Choroid plexus epithelial cell (primary cell): ENCODE measurements around the gene DNAH10.
A peak's percentile ranks its signal among the peaks of the same experiment; 100 is the strongest.

Source experiments
- DNase-seq: peaks from one replicate; pipeline ENCODE4 v3.0.0-alpha.2; 2010; ENCODE audit warnings: low read depth
- H3K4me3 ChIP-seq: 2 replicates; pipeline ENCODE4 v1.5.1; 2011; ENCODE audit warnings: low read depth, mild to moderate bottlenecking, control low read depth, low read length, moderate library complexity
- CTCF ChIP-seq: conservative IDR thresholded peaks from 2 replicates; pipeline ENCODE4 v1.5.1; 2011; ENCODE audit warnings: low read depth, mild to moderate bottlenecking, control low read depth, inconsistent platforms, low read length, moderate library complexity

The DNAH10 gene

DNA sequence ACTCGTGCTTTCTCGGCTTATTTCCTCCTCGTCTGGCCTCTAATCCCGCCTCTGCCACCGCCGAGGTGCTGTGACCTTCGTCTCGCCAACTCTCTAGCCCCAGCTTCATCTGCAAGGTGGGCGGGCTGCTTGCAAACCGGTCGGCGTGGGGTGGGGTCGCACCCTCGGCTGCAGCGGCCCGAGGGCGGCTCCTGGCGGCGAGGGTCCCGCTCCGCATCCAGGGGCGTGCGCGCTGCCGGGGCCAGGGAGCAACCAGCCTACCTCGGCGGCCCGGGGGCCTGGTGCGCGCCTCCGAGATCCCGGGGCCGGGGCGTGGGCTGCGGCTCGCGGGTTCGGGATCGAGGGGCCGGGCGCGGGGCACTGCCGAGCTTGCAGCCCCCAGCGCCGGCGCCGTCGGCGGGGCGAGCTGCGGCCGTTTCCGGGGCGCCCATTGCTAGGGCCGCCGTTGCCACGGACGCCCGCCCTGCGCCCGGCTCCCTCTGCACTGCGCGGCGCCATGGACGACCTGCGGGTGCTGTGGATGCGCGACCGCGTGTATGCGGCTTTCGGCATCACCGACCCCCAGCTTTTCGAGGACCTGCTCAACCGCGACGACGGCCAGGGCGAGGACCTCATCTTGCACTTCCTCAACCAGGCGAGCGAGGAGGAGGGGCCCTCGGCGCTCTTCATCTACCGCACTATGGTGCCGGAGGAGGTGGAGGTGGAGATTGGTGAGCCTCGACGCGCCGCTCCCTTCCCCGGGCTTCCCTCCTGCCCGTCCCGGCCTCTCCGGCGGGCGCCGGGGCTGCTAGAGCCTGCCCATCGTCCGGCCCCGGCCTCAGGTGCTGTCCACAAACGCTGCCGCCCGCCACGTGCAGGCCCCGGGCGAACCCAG lies at the start of gene DNAH10:
Gene DNAH10, plus strand, starts transcription at position 461 of the 874 bp plus-strand sequence. Its CDS starts 36 bp downstream, at position 497.
- DNase-seq, result peak; percentile 15
- TF ChIP-seq CTCF, result peak; percentile 35
- H3K4me3 ChIP-seq, result peak within 1 kb of the TSS; percentile 57

- peak overlapping the region; percentile 96 for H3K4me3 ChIP-seq
- no peak for TF ChIP-seq CTCF
- peak; percentile 10 for DNase-seq
Measured at GRCh38 chr12:123712780-123713319, 49.3 kb upstream of the DNAH10 start.

GRCh38 chr12:123713398-123713797 lies 48.7 kb upstream of the DNAH10 start:
- DNase-seq, result peak; percentile 10
- peak overlapping the region; percentile 96 for H3K4me3 ChIP-seq
- no peak for TF ChIP-seq CTCF

DNA sequence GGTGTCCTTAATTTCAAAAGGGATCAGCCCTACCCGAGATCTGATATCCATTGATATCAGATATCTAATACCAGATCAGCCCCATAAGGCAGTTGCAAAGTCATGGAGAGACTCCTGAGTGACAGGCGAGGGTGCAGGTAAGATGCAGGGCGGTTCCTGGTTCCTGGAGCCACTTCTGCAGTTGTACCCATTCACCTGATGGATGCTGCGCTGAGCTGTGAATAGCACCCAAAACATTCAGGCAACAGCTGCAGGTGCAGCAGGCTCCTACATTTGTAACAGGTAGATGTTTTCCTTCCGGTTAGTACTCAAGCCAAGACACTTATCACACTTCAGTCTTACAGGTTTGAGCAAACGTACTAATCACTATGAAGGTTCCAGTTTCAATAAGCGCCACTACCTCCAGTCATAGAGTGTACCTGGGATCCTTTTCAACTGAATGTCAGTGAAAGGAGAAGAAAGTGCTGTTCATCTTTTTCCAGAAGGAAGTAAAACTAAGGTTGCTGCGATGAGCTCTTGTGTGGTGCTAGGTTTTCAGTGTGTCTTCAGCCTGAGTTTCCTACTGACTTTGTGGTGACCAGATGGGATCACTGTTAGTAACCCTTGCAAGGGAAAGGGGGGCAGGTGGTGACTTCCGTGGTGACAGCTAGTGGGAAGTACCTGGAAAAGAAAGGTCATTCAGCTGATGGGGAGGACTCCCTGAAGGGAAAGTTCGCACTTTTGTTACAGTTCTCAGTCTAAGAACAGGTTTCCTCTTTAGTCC lies 48.1 kb upstream of the DNAH10 start:
- TF ChIP-seq CTCF, result no peak
- no peak overlapping the region for H3K4me3 ChIP-seq
- DNase-seq, result no peak

DNA sequence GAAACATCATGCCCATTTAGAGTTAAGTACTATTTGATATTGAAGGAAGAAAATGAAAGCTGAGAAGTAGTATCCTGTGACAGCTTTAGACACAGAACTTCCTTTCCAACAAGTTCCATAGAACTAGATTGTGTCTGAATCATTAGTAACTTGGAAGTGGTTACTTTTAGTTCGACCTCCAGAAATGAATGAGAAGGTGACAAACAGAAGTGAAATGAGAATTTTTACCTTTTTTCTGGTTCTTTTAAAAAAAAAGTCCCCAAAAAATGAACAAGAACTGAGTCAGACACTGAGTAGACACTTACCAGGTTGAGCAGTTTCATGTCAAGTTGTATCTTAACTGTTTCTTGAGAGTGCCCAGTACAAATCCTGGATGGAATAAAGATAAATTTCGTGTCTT lies 46.9 kb upstream of the DNAH10 start:
- H3K4me3 ChIP-seq, result no peak overlapping the region
- no peak for TF ChIP-seq CTCF
- DNase-seq, result peak; percentile 4

GRCh38 chr12:123717350-123717749 lies 44.8 kb upstream of the DNAH10 start:
- H3K4me3 ChIP-seq, result no peak overlapping the region
- TF ChIP-seq CTCF, result no peak
- no peak for DNase-seq
